Neuronal stem cell (in vitro differentiated cells): Measurements from ENCODE around the gene ATP9B.

Source experiments
- DNase-seq: peaks from one replicate; pipeline ENCODE4 v3.0.0-alpha.2; 2013; ENCODE audit warnings: low spot score
- H2AFZ ChIP-seq: one replicate; pipeline ENCODE4 v1.6.1; 2013; ENCODE audit warnings: mild to moderate bottlenecking, low read length, inconsistent platforms
- H2AK5ac ChIP-seq: 2 replicates; pipeline ENCODE4 v1.6.1; 2013; ENCODE audit warnings: low read depth, mild to moderate bottlenecking, inconsistent platforms, low read length, moderate library complexity, mixed read lengths
- H2BK120ac ChIP-seq: 2 replicates; pipeline ENCODE4 v1.6.1; 2013; ENCODE audit warnings: low read depth, mild to moderate bottlenecking, inconsistent platforms, low read length, moderate library complexity, mixed read lengths
- H2BK12ac ChIP-seq: one replicate; pipeline ENCODE4 v1.6.1; 2013; ENCODE audit warnings: low read length, inconsistent platforms
- H2BK15ac ChIP-seq: 2 replicates; pipeline ENCODE4 v1.6.1; 2013; ENCODE audit warnings: mild to moderate bottlenecking, low read length, inconsistent platforms, mixed read lengths
- H2BK5ac ChIP-seq: one replicate; pipeline ENCODE4 v1.6.1; 2013; ENCODE audit warnings: inconsistent platforms, mild to moderate bottlenecking, low read length, moderate library complexity
- H3K14ac ChIP-seq: one replicate; pipeline ENCODE4 v1.6.1; 2013; ENCODE audit warnings: low read length, inconsistent platforms
- H3K18ac ChIP-seq: 2 replicates; pipeline ENCODE4 v1.6.1; 2013; ENCODE audit warnings: low read length, inconsistent platforms
- H3K23ac ChIP-seq: 2 replicates; pipeline ENCODE4 v1.6.1; 2013; ENCODE audit warnings: low read depth, mild to moderate bottlenecking, mixed read lengths, low read length, inconsistent platforms; ENCODE audit not compliant: poor library complexity
- H3K27ac ChIP-seq: replicated peaks from 3 replicates; pipeline ENCODE4 v1.5.1; 2013; ENCODE audit warnings: low read length, inconsistent platforms
- H3K27me3 ChIP-seq, 3 experiments: 2 replicates each; pipeline ENCODE4 v1.6.1; 2013; ENCODE audit warnings: low read length in 3 of 3, mild to moderate bottlenecking in 2 of 3, inconsistent platforms in 1 of 3, low read depth in 1 of 3, mixed read lengths in 1 of 3, moderate library complexity in 1 of 3; ENCODE audit not compliant: control insufficient read depth in 3 of 3, insufficient read depth in 3 of 3
- H3K36me3 ChIP-seq, 2 donors: replicated peaks in 1 of 2; 2 replicates each; pipeline ENCODE4 v1.6.1; 2013; ENCODE audit warnings: low read length in 2 of 2; ENCODE audit not compliant: control insufficient read depth in 2 of 2, insufficient read depth in 2 of 2
- H3K4ac ChIP-seq: 2 replicates; pipeline ENCODE4 v1.6.1; 2013; ENCODE audit warnings: inconsistent platforms, mild to moderate bottlenecking, low read length, moderate library complexity
- H3K4me1 ChIP-seq, 2 donors: 1 replicate in 1 of 2; 2 replicates in 1 of 2; pipeline ENCODE4 v1.6.1; 2013; ENCODE audit warnings: low read length in 2 of 2, low read depth in 1 of 2; ENCODE audit not compliant: control insufficient read depth in 2 of 2, insufficient read depth in 1 of 2
- H3K4me2 ChIP-seq: one replicate; pipeline ENCODE4 v1.6.1; 2013; ENCODE audit warnings: mild to moderate bottlenecking, low read length, inconsistent platforms; ENCODE audit not compliant: insufficient read depth, poor library complexity, severe bottlenecking
- H3K4me3 ChIP-seq, 2 donors: 2 replicates each; pipeline ENCODE4 v1.5.1; 2013; ENCODE audit warnings: low read length in 2 of 2, mild to moderate bottlenecking in 2 of 2, inconsistent platforms in 1 of 2, moderate library complexity in 1 of 2
- H3K79me1 ChIP-seq: one replicate; pipeline ENCODE4 v1.6.1; 2013; ENCODE audit warnings: low read depth, mild to moderate bottlenecking, inconsistent platforms, low read length, moderate library complexity
- H3K9ac ChIP-seq: one replicate; pipeline ENCODE4 v1.6.1; 2013; ENCODE audit warnings: mild to moderate bottlenecking, low read depth, low read length, inconsistent platforms; ENCODE audit not compliant: poor library complexity
- H3K9me3 ChIP-seq, 2 donors: replicated peaks in 1 of 2; 2 replicates each; pipeline versions ENCODE3 to v1.6.1; 2013; ENCODE audit warnings: low read length in 2 of 2, mild to moderate bottlenecking in 2 of 2, inconsistent platforms in 1 of 2, low read depth in 1 of 2, mixed read lengths in 1 of 2, moderate library complexity in 1 of 2; ENCODE audit not compliant: control insufficient read depth in 2 of 2, insufficient read depth in 1 of 2
- H4K8ac ChIP-seq: one replicate; pipeline ENCODE4 v1.6.1; 2013; ENCODE audit warnings: low read depth, mild to moderate bottlenecking, inconsistent platforms, low read length, moderate library complexity
- H4K91ac ChIP-seq: one replicate; pipeline ENCODE4 v1.6.1; 2013; ENCODE audit warnings: low read length, low read depth, mild to moderate bottlenecking, inconsistent platforms; ENCODE audit not compliant: poor library complexity
- WGBS, 2 donors: extraction: QIAGEN DNeasy Blood & Tissue Kit; methylation state at CpG; one replicate each; pipeline ENCODE4 v1.1.7; 2013; ENCODE audit warnings: missing lambda C conversion rate in 2 of 2, mixed read lengths in 1 of 2; ENCODE audit not compliant: insufficient read length in 2 of 2, insufficient replicate concordance in 1 of 2; ENCODE audit errors: extremely low coverage in 2 of 2; 5-methylcytosine and 5-hydroxymethylcytosine counted together

Gene ATP9B

GRCh38 chr18:79046522-79046921 lies 22.7 kb upstream of the ATP9B start:
- H2BK120ac ChIP-seq, result no peak overlapping the region
- no peaks in the 10 kb centered on the region for H3K27me3 ChIP-seq
- no peaks in the 10 kb centered on the region for H3K79me1 ChIP-seq
- H3K14ac ChIP-seq, result peak overlapping the region; percentile 97
- no peak overlapping the region for H3K9ac ChIP-seq
- H3K23ac ChIP-seq, result no peak overlapping the region
- no peak overlapping the region for H4K8ac ChIP-seq
- peak overlapping the region; percentile 35 for H2AFZ ChIP-seq
- H3K18ac ChIP-seq, result peak overlapping the region; percentile 11
- H3K36me3 ChIP-seq, result no peaks in the 10 kb centered on the region
- no peak overlapping the region for H3K27ac ChIP-seq
- H2BK15ac ChIP-seq, result no peak overlapping the region
- H2AK5ac ChIP-seq, result no peak overlapping the region
- no peaks in the 10 kb centered on the region for H3K4me1 ChIP-seq
- peaks cover 0 to 2% of the 10 kb centered on the region in 2 donors for H3K9me3 ChIP-seq
- WGBS, 2 donors, result no CpG with 5 or more reads among the region's 14 CpGs
- H2BK5ac ChIP-seq, result no peak overlapping the region
- no peak overlapping the region for H4K91ac ChIP-seq
- DNase-seq, result no peak
- H3K4me2 ChIP-seq, result no peak overlapping the region
- no peak overlapping the region for H3K4me3 ChIP-seq
- H2BK12ac ChIP-seq, result no peak overlapping the region
- H3K4ac ChIP-seq, result peak overlapping the region; percentile 76

- Histone ChIP-seq H2BK5ac (no peak overlapping the region), H3K4ac (no peak overlapping the region), H3K23ac (peak overlapping the region; percentile 43), H3K4me2 (no peak overlapping the region), H2BK120ac (no peak overlapping the region), H2AK5ac (peak overlapping the region; percentile 81), H2BK12ac (no peak overlapping the region), H3K4me3 (no peak overlapping the region), H2BK15ac (no peak overlapping the region), H4K8ac (no peak overlapping the region), H4K91ac (no peak overlapping the region), H3K14ac (peak overlapping the region; percentile 38), H3K9ac (no peak overlapping the region), H3K4me1 (no peaks in the 10 kb centered on the region), H3K9me3 (peaks cover 0 to 2% of the 10 kb centered on the region in 2 donors), H3K27me3 (no peaks in the 10 kb centered on the region), H3K79me1 (no peaks in the 10 kb centered on the region), H3K18ac (no peak overlapping the region), H3K27ac (no peak overlapping the region), H2AFZ (no peak overlapping the region), H3K36me3 (no peaks in the 10 kb centered on the region)
- DNase-seq, result no peak
- no CpG with 5 or more reads among the region's 36 CpGs for WGBS, 2 donors
These were observed 21.5 kb upstream of the ATP9B start for GRCh38 chr18:79047556-79048244.

DNA sequence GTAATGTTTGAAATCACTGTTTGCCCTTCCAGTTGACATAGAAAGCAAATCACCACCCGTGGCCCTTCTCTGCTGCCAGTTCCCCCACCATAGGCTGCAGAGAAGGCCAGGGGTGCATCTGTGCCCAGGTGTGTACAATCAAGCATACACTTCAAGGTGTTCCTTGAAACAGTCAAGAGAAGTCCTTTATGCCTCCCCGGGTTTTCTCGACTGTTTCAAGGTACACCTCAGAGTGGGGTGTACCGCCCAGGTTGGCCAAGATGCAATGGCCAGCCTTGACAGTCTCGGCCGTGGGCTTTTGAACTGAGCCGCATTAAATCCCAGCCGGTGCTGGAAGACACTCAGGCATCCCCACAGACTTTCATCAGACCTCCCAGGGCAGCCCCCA lies 21.0 kb upstream of the ATP9B start:
- Histone ChIP-seq H3K4me2 (no peak overlapping the region), H3K36me3 (no peaks in the 10 kb centered on the region), H3K23ac (peak overlapping the region; percentile 78), H3K18ac (peak overlapping the region; percentile 71), H3K27ac (no peak overlapping the region), H2BK120ac (no peak overlapping the region), H2AK5ac (no peak overlapping the region), H4K8ac (no peak overlapping the region), H3K9ac (no peak overlapping the region), H3K4ac (no peak overlapping the region), H3K79me1 (no peaks in the 10 kb centered on the region), H3K27me3 (no peaks in the 10 kb centered on the region), H3K4me3 (no peak overlapping the region), H3K4me1 (no peaks in the 10 kb centered on the region), H4K91ac (no peak overlapping the region), H2BK15ac (no peak overlapping the region), H3K14ac (peak overlapping the region; percentile 8), H2BK12ac (no peak overlapping the region), H2AFZ (no peak overlapping the region), H2BK5ac (no peak overlapping the region), H3K9me3 (peaks cover 0 to 2% of the 10 kb centered on the region in 2 donors)
- DNase-seq, result no peak
- no CpG with 5 or more reads among the region's 8 CpGs for WGBS, 2 donors

DNA sequence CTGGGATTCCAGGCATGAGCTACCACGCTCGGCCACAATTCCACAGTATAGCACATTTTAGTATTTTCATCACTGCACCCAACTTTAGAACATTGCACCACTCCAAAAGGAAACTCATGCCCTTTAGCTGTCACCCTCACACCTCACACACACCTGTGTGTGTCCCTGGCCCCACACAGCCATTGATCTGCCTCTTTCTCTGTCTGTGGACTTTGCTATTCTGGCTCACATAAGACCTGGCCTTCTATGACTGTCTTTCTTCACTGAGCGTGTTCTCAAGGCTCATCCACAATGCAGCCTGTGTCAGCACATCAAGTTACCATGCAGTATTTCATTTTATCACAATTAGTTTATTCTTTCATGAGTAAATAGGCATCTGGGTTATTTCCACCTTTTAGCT lies 19.7 kb upstream of the ATP9B start:
- Histone ChIP-seq H2BK15ac (no peak overlapping the region), H3K9ac (no peak overlapping the region), H4K8ac (no peak overlapping the region), H3K27me3 (peaks cover 0 to 3% (median 0%) of the 10 kb centered on the region in 3 experiments), H3K36me3 (no peaks in the 10 kb centered on the region), H3K27ac (no peak overlapping the region), H2BK12ac (no peak overlapping the region), H2AFZ (no peak overlapping the region), H3K14ac (no peak overlapping the region), H2BK120ac (no peak overlapping the region), H3K4me1 (no peaks in the 10 kb centered on the region), H3K9me3 (peaks cover 0 to 2% of the 10 kb centered on the region in 2 donors), H2BK5ac (no peak overlapping the region), H3K4me2 (no peak overlapping the region), H3K4ac (no peak overlapping the region), H3K18ac (no peak overlapping the region), H3K4me3 (no peak overlapping the region), H2AK5ac (no peak overlapping the region), H4K91ac (no peak overlapping the region), H3K23ac (no peak overlapping the region), H3K79me1 (no peaks in the 10 kb centered on the region)
- no CpG with 5 or more reads among the region's 3 CpGs for WGBS, 2 donors
- no peak for DNase-seq
